Embryonic facial prominence (tissue), 1 donor: Measurements from ENCODE around the gene PATE2.

ENCODE experiments used
- DNase-seq: peaks from one replicate; pipeline ENCODE4 v3.0.0-alpha.2; 2016; ENCODE audit errors: extremely low spot score

Gene PATE2

DNA sequence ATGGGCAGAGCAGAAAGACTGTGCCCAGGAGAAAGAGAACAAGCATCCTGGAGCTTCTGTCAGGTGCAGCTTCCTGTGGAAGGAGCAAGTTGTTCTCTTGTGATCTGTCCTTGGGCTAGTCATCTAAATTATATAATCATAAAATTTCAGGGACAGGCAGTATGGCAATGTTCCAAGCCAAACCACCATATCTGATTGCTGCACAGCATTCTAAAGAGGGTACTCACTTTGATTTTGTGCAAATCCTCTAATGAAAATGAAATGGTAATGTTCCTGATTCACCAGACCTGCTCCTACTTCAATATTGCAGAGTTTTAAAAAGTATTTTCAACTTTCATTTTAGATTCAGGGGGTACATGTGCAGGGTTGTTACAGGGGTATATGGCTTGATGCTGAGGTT, at the start of gene PATE2:
TSS of gene PATE2 (minus strand) at position 101 of the 400 bp plus-strand sequence. CDS start at position 46, 55 bp downstream.
- no peak for DNase-seq

DNA sequence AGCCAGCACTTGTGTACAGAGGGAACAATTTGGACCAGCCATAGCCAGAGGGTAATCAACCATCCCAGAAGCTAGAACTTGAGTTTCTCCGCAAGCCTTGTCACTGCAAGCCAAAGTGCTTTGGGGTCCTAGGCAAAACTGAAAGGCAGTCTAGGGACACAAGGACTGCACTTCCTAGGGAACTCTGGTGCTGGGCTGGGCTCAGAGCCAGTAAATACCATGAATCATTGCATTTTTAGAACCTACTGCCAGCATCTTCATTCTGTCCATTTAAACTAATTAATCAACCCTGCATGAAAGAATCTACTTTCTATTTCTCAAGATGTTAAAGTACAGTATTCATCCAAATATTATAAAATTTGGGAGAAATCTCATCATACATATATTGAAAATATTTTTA, 29.3 kb upstream of the PATE2 start:
- DNase-seq: no peak

DNA sequence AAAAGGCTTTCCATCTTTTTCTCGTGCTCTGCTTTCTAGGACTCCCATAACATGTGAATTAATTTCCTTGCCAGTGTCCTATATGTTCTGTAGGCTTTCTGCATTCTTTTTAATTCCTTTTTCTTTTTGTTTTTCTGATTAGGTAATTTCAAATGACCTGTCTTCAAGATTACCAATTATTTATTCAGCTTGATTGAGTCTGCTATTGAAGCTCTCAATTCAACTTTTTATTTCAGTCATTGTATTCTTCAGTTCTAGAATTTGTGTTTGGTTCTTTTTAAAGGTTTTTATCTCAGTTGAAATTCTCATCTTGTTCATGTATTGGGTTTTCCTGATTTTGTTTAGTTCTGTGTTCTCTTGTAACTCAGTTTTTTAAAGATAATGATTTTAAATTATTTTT, 23.8 kb upstream of the PATE2 start:
- no peak for DNase-seq

DNA sequence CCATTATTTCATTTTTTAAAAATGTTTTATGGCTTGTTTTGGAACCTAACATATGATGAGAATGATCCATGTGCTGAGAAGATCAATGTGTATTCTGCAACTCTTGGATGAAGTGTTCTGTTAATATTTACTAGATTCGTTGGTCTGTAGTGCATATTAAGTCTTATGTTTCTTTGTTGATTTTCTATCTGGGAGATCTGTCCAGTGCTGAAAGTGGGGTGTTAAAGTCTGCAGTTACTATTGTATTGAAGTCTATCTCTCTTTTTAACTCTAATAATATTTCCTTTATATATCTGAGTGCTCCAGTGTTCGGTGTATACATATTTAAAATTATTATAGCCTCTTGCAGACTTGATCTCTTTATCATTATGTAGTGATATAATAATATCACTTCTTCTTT, 21.2 kb upstream of the PATE2 start:
- no peak for DNase-seq

DNA sequence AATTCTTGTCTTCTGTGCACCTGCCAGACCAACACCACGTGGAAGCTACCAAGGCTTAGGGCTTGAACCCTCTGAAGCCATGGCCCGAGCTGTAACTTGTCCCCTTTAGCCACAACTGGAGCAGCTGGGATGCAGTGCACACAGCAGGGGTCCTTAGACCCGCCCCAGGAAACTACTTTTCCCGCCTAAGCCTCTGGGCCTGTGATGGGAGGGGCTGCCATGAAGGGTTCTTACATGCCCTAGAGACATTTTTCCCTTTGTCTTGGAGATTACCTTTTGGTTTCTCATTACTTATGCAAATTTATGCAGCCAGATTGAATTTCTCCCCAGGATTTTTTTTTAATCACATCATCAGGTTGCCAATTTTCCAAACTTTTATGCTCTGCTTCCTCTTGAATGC, 19.0 kb upstream of the PATE2 start:
- DNase-seq: no peak

DNA sequence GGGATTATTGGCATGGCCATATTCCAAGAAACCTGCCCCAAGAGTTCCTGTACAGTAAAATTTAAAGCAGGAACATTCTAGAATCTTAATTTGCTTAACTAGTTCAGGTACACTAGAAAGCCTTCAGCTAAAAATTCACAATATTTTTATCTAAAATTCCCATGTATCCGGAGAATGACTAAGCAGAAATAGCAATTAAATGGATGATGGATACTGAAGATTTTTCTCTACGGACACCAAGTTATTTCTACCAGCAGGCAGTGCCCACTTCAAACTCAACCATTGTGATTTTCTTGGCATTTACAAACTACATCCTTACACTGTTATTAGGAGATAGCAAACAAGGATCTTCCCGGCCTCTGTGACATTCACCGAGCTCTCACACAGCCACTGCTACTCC, 12.2 kb upstream of the PATE2 start:
- no peak for DNase-seq

DNA sequence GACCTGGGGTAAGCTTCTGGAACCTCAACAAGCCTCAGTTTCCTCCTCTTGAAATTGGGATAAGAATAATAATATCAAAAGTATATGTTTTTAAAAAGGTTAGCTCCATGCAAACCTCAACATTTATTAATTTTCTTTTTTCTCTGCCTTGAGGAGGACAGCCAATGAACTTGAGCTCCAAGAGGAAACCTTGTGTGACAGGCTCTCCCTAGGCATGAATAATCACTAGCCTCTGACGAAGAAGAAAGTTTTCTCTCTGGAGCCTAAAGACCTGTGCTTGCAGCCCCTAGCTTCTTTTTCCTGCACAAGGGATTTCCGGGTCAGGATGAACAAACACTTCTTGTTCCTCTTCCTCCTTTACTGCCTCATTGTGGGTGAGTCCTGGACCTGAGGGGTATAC, 9.2 kb upstream of the PATE2 start, which contains the start of gene PATE3:
TSS of gene PATE3 (plus strand) at position 301 of the 400 bp plus-strand sequence. CDS start at position 326, 25 bp downstream.
- DNase-seq: no peak

DNA sequence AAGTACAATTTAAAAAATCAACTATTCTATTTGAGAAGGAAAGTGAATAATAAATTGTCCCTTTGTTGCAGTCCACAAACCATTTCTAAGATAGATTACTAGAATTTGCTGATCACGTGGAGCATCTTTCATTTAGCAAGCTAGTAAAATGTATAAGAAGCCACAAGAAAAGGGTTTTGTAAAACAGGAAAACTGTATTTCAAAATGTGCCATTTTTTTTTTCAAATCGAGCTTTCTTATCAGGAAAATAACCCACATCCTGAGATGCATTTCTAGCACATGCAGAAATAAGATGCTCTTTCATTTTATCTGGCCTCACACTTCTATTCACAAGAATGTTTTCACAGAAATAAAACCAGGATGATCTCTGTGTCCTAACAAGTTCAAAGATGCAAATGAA, 6.0 kb upstream of the PATE2 start:
- no peak for DNase-seq

DNA sequence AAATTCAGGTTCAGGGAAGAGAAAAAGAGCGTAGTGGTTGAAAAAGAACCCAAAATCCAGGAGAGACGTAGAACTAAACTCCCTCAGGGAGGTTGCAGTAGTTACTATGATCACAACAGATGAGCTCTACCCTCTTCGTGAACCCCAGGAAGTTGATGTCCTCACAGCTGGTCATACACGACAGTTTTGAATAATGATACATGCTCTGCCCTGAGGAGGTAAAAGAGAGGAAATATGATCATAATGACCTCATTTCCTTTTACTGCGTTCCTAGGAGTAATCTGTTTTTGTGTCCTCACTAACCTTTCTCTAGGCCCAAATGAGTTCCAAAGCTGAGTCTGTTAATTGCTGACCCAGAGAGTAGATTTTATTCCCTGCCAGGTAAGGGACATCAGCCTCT, 1.3 kb downstream of the PATE2 start:
- no peak for DNase-seq

DNA sequence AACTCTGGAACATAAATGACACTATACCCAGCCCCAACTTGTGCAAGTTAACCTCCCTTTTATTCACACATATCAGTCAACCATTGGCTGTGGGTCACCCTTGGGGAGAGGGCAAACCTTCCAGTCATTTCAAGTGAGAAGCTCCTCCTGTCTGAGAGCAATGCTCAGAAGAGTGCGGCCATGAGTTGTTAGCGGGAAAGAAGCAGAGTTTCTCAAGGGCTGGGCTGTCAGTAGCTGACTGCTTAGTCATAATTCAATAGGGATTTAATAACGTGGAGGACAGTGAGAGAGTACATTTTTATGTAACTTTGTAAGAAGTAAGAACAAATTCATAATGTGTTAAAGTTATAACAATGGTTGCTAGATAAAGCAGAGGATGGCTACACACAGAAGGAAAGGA, 5.1 kb downstream of the PATE2 start:
- DNase-seq: no peak

DNA sequence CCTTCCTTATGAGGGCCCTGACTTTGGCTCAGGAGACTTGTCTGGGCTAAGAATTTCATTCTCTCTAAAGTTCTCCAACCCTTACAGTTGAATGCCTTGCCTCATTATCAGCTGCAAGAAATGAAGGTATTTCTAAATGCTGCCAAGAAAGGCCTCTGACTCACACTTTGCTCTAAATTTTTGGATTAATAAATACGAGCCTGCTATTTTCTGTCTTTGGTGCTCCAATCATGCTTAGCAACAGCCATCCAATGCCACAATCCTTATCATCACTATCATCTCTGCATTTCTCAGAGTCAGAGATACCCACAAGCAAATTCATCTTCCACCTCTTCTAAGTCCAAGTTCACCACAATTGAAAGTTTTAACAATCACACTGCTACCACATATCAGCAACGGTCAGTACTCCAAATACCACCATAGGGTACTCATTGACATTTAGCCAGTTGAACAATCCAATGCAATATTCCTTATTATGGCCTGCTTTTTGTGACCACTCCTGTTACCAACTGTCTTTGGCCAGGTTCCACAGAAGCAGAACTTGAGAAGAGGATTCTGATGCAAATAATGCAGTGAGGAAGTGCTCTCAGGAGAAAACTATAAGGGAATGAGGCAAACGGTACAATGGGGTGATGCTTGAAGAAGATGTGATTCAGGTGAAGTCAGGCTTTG, 5.7 kb downstream of the PATE2 start:
- no peak for DNase-seq

DNA sequence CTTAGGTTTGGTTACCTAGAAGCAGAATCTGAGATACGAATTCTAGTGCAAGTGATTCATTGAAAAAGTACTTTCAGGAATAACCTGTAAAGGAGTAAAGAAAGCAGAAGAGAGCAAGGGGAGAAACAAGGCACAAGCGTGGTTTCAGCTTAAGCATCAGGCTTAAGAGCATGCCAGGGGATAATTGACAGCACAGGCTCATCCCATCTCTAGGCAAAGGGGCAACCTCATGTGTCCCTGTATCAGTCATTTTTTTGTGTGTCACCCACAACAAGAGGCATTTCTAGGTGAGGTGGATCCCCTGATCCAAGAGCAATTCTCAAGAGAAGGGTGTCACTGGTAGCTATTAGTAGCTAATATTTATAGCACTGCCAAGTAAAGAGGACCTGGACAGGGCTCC, 8.0 kb downstream of the PATE2 start:
- DNase-seq: no peak

DNA sequence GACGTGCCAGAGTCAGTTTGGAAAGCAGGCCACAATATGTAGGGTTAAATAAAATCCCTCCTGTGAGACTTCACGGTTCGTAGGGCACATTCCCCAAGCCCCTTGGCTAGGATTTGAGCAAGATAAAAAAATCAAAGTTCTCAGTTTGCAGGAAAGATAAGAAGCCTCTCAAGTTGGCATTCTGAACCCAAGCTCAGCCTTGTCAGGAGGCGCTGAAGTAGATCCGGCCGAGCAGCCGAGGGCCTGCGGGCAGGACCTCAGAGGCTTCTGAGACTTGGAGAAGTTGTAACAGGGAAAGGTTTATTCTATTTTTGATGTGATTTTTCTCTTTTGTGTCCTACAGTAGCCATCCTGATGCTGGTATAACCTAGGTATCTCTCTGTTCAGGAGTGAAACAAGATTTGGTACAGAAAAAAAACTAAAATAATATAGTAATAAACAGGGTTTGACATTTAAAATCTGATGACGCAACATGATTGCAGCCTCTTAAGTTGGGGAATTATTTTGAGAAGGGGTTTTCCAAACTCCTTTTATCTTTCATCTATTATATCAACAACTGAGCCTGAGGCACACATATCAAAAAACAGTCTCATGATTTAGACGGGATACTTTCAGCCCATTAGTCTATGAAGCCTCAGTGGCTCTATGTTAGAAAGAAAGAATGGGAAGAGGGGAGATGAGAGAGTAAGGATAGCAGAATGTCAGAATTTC, 10.1 kb downstream of the PATE2 start:
- no peak for DNase-seq

DNA sequence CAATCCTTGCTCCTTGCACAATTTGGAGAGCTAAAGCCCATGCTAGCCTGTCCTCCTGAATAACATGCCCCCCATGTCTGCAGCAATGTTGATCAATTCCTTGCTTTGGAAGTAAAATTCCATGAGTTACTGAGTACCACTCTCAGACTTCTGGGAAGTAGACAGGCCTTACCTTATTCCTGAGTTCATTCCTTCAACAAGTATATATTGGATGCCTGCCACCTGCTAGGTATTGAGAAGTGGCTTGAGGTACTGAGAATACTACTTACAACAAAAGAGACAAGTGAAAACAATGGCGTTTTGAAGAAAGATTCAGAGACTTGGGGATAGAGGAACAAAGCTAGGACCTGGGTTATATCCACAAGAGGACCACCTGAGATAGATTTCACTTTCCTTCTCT, 12.4 kb downstream of the PATE2 start:
- no peak for DNase-seq

DNA sequence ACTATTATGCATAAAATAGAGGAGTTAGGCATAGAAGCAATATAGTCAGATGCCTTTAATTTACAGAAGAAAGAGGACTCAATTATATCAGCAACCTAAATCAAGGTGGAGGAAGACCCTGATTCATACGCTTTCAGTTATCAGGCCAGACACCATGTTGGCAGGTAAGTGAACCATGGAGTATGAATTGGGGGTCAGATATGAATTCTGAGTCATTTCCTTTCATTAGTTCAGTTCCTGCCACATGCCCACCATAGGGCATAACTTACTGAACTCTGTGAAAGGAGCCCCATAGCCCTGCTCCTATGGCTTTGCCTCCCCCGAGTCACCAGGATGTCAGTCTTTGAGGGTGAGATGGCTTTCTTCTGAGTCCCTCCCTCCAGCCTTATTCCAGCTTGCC, 15.1 kb downstream of the PATE2 start:
- no peak for DNase-seq

DNA sequence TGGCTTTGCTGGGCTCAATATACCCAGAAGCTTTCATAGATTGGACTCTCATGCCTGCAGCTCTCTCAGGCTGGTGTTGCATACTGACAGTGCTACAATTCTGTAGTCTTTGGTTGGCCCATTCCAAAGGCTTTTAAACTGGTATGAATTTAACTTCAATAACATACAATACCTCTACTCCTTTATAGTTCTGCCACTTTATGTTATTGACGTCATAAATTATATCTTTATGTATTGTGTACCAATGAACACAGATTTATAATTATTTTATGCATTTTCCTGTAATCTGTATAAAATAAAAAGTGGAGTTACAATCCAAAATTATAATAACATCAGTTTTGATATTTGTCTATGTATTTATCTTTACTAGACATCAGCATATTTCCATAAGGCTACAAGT, 16.2 kb downstream of the PATE2 start:
- DNase-seq: no peak

DNA sequence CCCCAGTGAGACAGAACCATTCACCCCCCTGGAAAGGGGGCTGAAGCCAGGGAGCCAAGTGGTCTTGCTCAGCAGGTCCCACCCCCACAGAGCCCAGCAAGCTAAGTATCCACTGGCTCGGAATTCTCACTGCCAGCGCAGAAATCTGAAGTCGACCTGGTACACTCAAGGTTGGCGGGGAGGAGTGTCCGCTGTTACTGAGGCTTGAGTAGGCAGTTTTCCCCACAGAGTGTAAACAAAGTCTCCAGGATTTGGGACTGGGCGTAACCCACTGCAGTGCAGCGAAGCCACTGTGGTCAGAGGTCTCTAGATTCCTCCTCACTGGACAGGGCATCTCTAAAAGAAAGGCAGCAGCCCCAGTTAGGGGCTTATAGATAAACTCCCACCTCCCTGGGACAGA, 22.6 kb downstream of the PATE2 start:
- no peak for DNase-seq

DNA sequence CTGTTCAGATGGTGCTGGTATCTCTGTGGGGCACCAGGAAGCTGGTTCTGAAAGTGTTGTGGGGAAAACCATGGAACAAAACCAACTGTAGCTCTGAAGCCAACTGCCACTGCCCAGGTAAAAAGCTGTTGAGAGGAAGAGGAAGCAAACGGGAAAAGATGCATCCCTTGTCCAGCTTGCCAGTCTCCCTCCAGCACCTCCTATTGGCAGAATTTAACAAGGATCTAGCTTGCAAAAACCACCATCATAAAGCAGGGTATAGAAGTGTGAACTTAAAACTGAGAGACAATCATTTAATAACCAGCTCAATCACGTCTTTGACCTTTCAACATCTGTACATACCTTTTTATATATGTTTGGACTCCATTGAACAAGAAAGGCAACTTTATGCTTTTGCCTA, 28.0 kb downstream of the PATE2 start:
- DNase-seq: no peak

DNA sequence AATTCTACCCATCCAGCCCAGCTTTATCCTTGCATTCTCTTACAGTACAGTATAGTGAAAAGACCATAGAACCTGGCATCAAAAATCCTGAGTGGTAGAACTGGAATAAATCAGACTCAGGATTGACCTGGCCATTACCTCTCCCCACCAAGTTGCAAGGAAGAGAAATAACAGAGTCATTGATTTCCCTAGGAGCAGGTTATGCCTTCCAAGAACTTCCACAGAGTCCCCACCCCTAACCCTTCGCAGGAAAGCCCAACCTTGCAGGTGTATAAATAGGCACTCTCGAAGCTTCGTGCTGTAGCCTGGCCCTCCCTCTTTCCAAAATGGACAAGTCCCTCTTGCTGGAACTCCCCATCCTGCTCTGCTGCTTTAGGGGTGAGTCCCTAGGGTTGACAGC, 32.6 kb downstream of the PATE2 start, which contains the start of gene PATE1:
TSS of gene PATE1 (plus strand) at position 301 of the 400 bp plus-strand sequence. CDS start at position 327, 26 bp downstream.
- DNase-seq: no peak

DNA sequence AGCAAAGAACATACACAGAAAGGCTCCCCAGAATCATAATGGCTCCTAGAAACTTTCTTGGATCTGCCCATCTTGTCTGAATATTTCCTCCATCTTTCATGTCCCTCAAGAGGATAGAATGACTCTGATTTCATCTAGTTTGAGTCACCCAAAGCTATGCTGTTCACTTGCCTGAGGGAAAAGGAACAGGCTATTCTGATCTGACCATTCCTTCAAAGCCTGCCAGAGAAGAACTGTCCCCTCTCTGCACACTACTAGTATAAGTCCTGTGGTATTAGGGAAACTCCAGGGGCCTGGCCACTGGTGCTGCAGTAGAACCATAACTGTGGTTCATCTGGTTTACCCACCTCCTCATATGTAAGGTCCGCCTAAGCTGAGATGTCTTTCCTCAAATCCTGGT, 34.9 kb downstream of the PATE2 start:
- DNase-seq: no peak

DNA sequence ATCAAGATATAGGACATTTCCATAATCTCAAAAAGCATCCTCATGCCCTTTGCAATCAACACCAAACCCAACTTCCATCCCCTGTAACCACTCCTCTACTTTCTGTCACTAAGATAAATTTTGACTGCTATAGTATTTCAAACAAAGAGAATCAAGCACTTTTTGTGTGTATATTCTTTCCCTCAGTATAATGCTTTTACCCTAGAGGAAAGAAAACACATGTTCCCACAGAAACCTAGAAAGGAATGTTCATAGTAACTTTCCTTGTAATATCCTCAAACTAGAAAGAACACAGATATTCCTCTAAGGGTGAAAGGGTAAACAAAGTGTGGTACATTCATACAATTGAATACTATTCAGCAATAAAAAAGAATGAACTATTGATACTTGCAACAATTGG, 38.0 kb downstream of the PATE2 start:
- DNase-seq: no peak

DNA sequence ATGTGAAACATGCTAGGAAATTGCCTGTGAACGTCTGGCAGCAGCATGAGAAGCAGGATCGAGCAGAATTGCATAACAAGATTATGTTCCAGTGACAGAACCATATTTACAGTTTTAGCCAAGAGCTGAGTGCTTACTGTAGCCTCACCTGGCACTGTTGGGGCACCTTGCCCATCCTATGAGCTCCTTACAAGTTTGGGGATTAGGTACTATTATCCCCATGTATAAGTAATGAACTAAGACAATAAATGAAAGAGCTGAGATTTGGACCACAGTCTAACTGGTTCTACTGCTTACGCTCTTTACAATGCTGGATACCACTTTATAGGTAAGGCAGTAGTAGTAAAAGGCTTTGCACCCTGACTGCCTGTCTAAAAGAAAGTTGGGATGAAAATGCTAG, 49.7 kb downstream of the PATE2 start:
- DNase-seq: no peak
